SK-N-SH (cell line): Measurements from ENCODE around the gene MRPL23. TPM values are rescaled to one million over a fixed set of nuclear protein-coding genes. Genes with fewer than 3 reads are reported as not detected.

ENCODE experiments used
- CTCF ChIA-PET: fragments of 300-600, 350-600 bp; formaldehyde crosslinking; extraction: SDS; loops from one replicate; lab custom pipeline; 2021; lab: Yijun Ruan, JAX
- POLR2A ChIA-PET: fragments of 350-600 bp; sonication (Branson Sonifier 250); formaldehyde crosslinking; extraction: SDS; loops from one replicate; lab custom pipeline; 2020; ENCODE audit warnings: antibody characterized with exemption, inconsistent platforms; lab: Yijun Ruan, JAX
- DNase-seq: peaks from one replicate; pipeline ENCODE4 v3.0.0; 2012
- H2AFZ ChIP-seq: fragments of 200-600 bp; sonication (generic); 2 replicates; pipeline ENCODE4 v1.8.1; 2016; ENCODE audit warnings: antibody characterized with exemption, mild to moderate bottlenecking, low read depth
- H3F3A ChIP-seq: fragments of 200-600 bp; sonication (generic); replicated peaks from 2 replicates; pipeline ENCODE3; 2016; ENCODE audit warnings: antibody characterized with exemption, mild to moderate bottlenecking; ENCODE audit not compliant: insufficient read depth
- H3K27ac ChIP-seq, 2 experiments: fragments of 200-500 bp in 1 of 2; fragments of 200-600 bp in 1 of 2; sonication (Bioruptor generic) in 1 of 2; sonication (generic), shearing (Covaris generic) in 1 of 2; 2 replicates each; pipeline versions ENCODE4 v1.5.1 to v1.6.1; 2014 to 2016; ENCODE audit warnings: low read depth in 2 of 2, inconsistent platforms in 1 of 2, low read length in 1 of 2, mild to moderate bottlenecking in 1 of 2, mixed read lengths in 1 of 2
- H3K27me3 ChIP-seq: fragments of 200-600 bp; sonication (generic), shearing (Covaris generic); 2 replicates; pipeline ENCODE4 v1.6.1; 2016; ENCODE audit warnings: mixed run types; ENCODE audit not compliant: insufficient read depth
- H3K36me3 ChIP-seq, 2 experiments: fragments of 200-500 bp in 1 of 2; fragments of 200-600 bp in 1 of 2; sonication (Bioruptor generic) in 1 of 2; sonication (generic) in 1 of 2; replicated peaks in 1 of 2; 2 replicates each; pipeline versions ENCODE3 to v1.5.1; 2014 to 2016; ENCODE audit warnings: low read length in 1 of 2, mild to moderate bottlenecking in 1 of 2; ENCODE audit not compliant: insufficient read depth in 2 of 2, control insufficient read depth in 1 of 2
- H3K4me1 ChIP-seq, 2 experiments: fragments of 200-500 bp in 1 of 2; fragments of 200-600 bp in 1 of 2; sonication (Bioruptor generic) in 1 of 2; sonication (generic), shearing (Covaris generic) in 1 of 2; 2 replicates each; pipeline versions ENCODE4 v1.5.1 to v1.6.1; 2014 to 2016; ENCODE audit warnings: low read depth in 1 of 2, low read length in 1 of 2, mixed run types in 1 of 2; ENCODE audit not compliant: insufficient read depth in 2 of 2, control insufficient read depth in 1 of 2
- H3K4me2 ChIP-seq: fragments of 200-600 bp; sonication (generic), shearing (Covaris generic); 2 replicates; pipeline ENCODE4 v1.6.1; 2017; ENCODE audit warnings: mixed run types
- H3K4me3 ChIP-seq, 2 experiments: fragments of 200-500 bp in 1 of 2; fragments of 200-600 bp in 1 of 2; sonication (Bioruptor generic) in 1 of 2; sonication (generic), shearing (Covaris generic) in 1 of 2; 2 replicates each; pipeline versions ENCODE4 v1.5.1 to v1.8.1; 2014 to 2016; ENCODE audit warnings: low read depth in 2 of 2, inconsistent platforms in 1 of 2, low read length in 1 of 2, mild to moderate bottlenecking in 1 of 2, mixed read lengths in 1 of 2, moderate library complexity in 1 of 2
- H3K79me2 ChIP-seq: fragments of 200-600 bp; sonication (generic); 2 replicates; pipeline ENCODE4 v1.8.1; 2017; ENCODE audit warnings: mild to moderate bottlenecking; ENCODE audit not compliant: insufficient read depth
- H3K9ac ChIP-seq: fragments of 200-600 bp; sonication (generic); 2 replicates; pipeline ENCODE4 v1.6.1; 2017; ENCODE audit warnings: mixed run types
- H3K9me2 ChIP-seq: fragments of 200-600 bp; sonication (generic); 2 replicates; pipeline ENCODE4 v1.6.1; 2017; ENCODE audit warnings: mixed run types
- H3K9me3 ChIP-seq: fragments of 200-600 bp; sonication (generic); 2 replicates; pipeline ENCODE4 v1.6.1; 2017; ENCODE audit warnings: mixed run types, mild to moderate bottlenecking, moderate library complexity
- H4K20me1 ChIP-seq: fragments of 200-600 bp; sonication (generic); 2 replicates; pipeline ENCODE4 v1.6.1; 2017; ENCODE audit warnings: mild to moderate bottlenecking, mixed run types; ENCODE audit not compliant: insufficient read depth
- CTCF ChIP-seq: fragments of 200-600 bp; sonication (generic); IDR thresholded peaks from 2 replicates; pipeline ENCODE4 v1.6.1; 2017; ENCODE audit warnings: antibody characterized with exemption, mild to moderate bottlenecking, moderate library complexity
- EP300 ChIP-seq, 2 experiments: IDR thresholded peaks; 2 replicates each; pipeline versions ENCODE4 v1.4.0 to v1.6.1; 2012; ENCODE audit warnings: borderline replicate concordance in 1 of 2, low read depth in 1 of 2, low read length in 1 of 2
- EZH2phosphoT487 ChIP-seq: fragments of 200-600 bp; sonication (generic); IDR thresholded peaks from 2 replicates; pipeline ENCODE4 v1.6.1; 2017; ENCODE audit warnings: low read depth, mixed run types, mild to moderate bottlenecking, antibody characterized with exemption, moderate library complexity, borderline replicate concordance
- FOXJ3 ChIP-seq: sonication (generic); formaldehyde crosslinking; IDR thresholded peaks from 2 replicates; pipeline ENCODE4 v1.5.1; 2020; ENCODE audit warnings: mild to moderate bottlenecking, missing genetic modification reagents
- GABPA ChIP-seq: IDR thresholded peaks from 2 replicates; pipeline ENCODE4 v1.4.0; 2012; ENCODE audit warnings: low read depth, mild to moderate bottlenecking
- GATA2 ChIP-seq: sonication (generic); formaldehyde crosslinking; IDR thresholded peaks from 2 replicates; pipeline ENCODE4 v1.5.0; 2020; ENCODE audit warnings: mild to moderate bottlenecking, missing genetic modification reagents
- IRF3 ChIP-seq: fragments of 150-350 bp; IDR thresholded peaks from 2 replicates; pipeline ENCODE4 v1.6.1; 2016; ENCODE audit warnings: mild to moderate bottlenecking, low read depth, low read length
- MAX ChIP-seq: IDR thresholded peaks from 2 replicates; pipeline ENCODE4 v1.4.0; 2012; ENCODE audit warnings: low read depth
- MEF2A ChIP-seq: IDR thresholded peaks from 2 replicates; pipeline ENCODE4 v1.4.0; 2012; ENCODE audit warnings: low read depth, borderline replicate concordance
- MXI1 ChIP-seq: IDR thresholded peaks from 2 replicates; pipeline ENCODE4 v1.6.1; 2012; ENCODE audit warnings: mild to moderate bottlenecking, low read depth, low read length, improper control_type of control experiment
- NRF1 ChIP-seq: IDR thresholded peaks from 2 replicates; pipeline ENCODE4 v1.6.1; 2012; ENCODE audit warnings: low read depth, mild to moderate bottlenecking, low read length
- POLR2AphosphoS5 ChIP-seq: IDR thresholded peaks from 2 replicates; pipeline ENCODE4 v1.6.1; 2012; ENCODE audit warnings: low read depth, low read length
- RFX5 ChIP-seq: IDR thresholded peaks from 2 replicates; pipeline ENCODE4 v1.6.1; 2012; ENCODE audit warnings: mild to moderate bottlenecking, improper control_type of control experiment, low read length
- RXRA ChIP-seq: IDR thresholded peaks from 2 replicates; pipeline ENCODE4 v1.4.0; 2012; ENCODE audit warnings: low read depth, mild to moderate bottlenecking, borderline replicate concordance
- SIN3A ChIP-seq: IDR thresholded peaks from 2 replicates; pipeline ENCODE4 v1.6.1; 2012; ENCODE audit warnings: low read depth, mild to moderate bottlenecking, low read length, moderate library complexity, borderline replicate concordance
- SMC3 ChIP-seq: IDR thresholded peaks from 2 replicates; pipeline ENCODE4 v1.6.1; 2012; ENCODE audit warnings: low read depth, low read length, improper control_type of control experiment
- TEAD4 ChIP-seq: IDR thresholded peaks from 2 replicates; pipeline ENCODE4 v1.4.0; 2012; ENCODE audit warnings: mild to moderate bottlenecking, borderline replicate concordance; ENCODE audit not compliant: insufficient read depth
- USF1 ChIP-seq: IDR thresholded peaks from 2 replicates; pipeline ENCODE4 v1.4.0; 2012; ENCODE audit warnings: low read depth, borderline replicate concordance
- WGBS: methylation state at CpG from one replicate; pipeline ENCODE4 v1.1.6; 2017; ENCODE audit warnings: low lambda C conversion rate; 5-methylcytosine and 5-hydroxymethylcytosine counted together
- polyA plus RNA-seq, 3 experiments: library from polyadenylated mRNA; depleted of rRNA; stranded (reverse); fragments of >200 nt; gene quantifications; 2 replicates each; pipeline ENCODE4 v1.2.3, GENCODE V29; 2012

MRPL23 gene
- polyA plus RNA-seq, 1 of the 3 experiments (the other 2 are of a cell fraction), result 264 TPM

GRCh38 chr11:1997755-1998154, 50.6 kb downstream of the MRPL23 start, which contains the start of gene H19:
Gene H19 (minus strand): TSS chr11:1997842.
- no peaks in the 10 kb centered on the region for H3F3A ChIP-seq
- H3K27me3 ChIP-seq, result no peaks in the 10 kb centered on the region
- TF ChIP-seq IRF3 (no peak), CTCF (no peak), SIN3A (no peak), FOXJ3 (CRISPR knock-in tag) (no peak), MAX (no peak), EZH2phosphoT487 (no peak), USF1 (no peak), NRF1 (no peak), MXI1 (no peak), MEF2A (no peak), RFX5 (no peak), EP300 (IDR thresholded peaks at IDR 0.05; ENCODE audit: borderline replicate concordance in 1 of 2, low read depth in 1 of 2, low read length in 1 of 2) (no peak), SMC3 (no peak), RXRA (no peak), TEAD4 (no peak), POLR2AphosphoS5 (no peak), GATA2 (CRISPR knock-in tag) (no peak), GABPA (no peak)
- no peaks in the 10 kb centered on the region for H3K9me3 ChIP-seq
- no peaks in the 10 kb centered on the region for H4K20me1 ChIP-seq
- H3K27ac ChIP-seq, result no peak within 1 kb of the TSS
- H3K9ac ChIP-seq, result no peak within 1 kb of the TSS
- ChIA-PET POLR2A (interaction anchor here (0.7 to 5.4 kb wide), 14 partner anchors 10 to 304 kb away, joined by 3 to 84 read pairs (median 6); no protein-coding TSS in a partner anchor), CTCF (interaction anchor here (0.6 to 4.3 kb wide), 19 partner anchors 9 to 345 kb away, joined by 3 to 29 read pairs (median 5); no protein-coding TSS in a partner anchor)
- H3K4me1 ChIP-seq, result no peaks in the 10 kb centered on the region
- H3K79me2 ChIP-seq, result no peaks in the 10 kb centered on the region
- no peak within 1 kb of the TSS for H2AFZ ChIP-seq
- WGBS, result no CpG with 5 or more reads among the region's 14 CpGs
- H3K36me3 ChIP-seq, result no peaks in the 10 kb centered on the region
- no peak within 1 kb of the TSS for H3K4me3 ChIP-seq
- H3K4me2 ChIP-seq, result no peak within 1 kb of the TSS
- DNase-seq, result no peak
- H3K9me2 ChIP-seq, result no peaks in the 10 kb centered on the region
